Left forelimb (tissue), 1 donor: ENCODE measurements around the gene ANO4.

Source experiments
- DNase-seq: peaks from one replicate; pipeline ENCODE4 v3.0.0-alpha.2; 2018; ENCODE audit warnings: low spot score

Gene ANO4

GRCh38 chr12:100794441-100795173 lies at the start of gene ANO4:
Gene ANO4, plus strand, starts transcription at chr12:100794776. Its CDS starts 107,010 bp downstream, at chr12:100901786.
- DNase-seq = no peak

GRCh38 chr12:100745378-100746071 lies 49.1 kb upstream of the ANO4 start:
- DNase-seq = no peak

- DNase-seq = no peak
Observed at GRCh38 chr12:100752841-100753240, 41.7 kb upstream of the ANO4 start.

- no peak for DNase-seq
Observed at GRCh38 chr12:100753837-100754236, 40.7 kb upstream of the ANO4 start.

- no peak for DNase-seq
Observed at GRCh38 chr12:100755186-100755585, 39.4 kb upstream of the ANO4 start.

- DNase-seq = no peak
Observed at GRCh38 chr12:100758083-100758482, 36.5 kb upstream of the ANO4 start.

- no peak for DNase-seq
Observed at GRCh38 chr12:100767371-100767770, 27.2 kb upstream of the ANO4 start.

GRCh38 chr12:100767950-100768349 lies 26.6 kb upstream of the ANO4 start:
- DNase-seq = no peak

- no peak for DNase-seq
Observed at GRCh38 chr12:100778967-100779590, 15.5 kb upstream of the ANO4 start.

GRCh38 chr12:100789146-100789545 lies 5.4 kb upstream of the ANO4 start:
- no peak for DNase-seq

GRCh38 chr12:100789975-100790374 lies 4.6 kb upstream of the ANO4 start:
- DNase-seq = no peak

GRCh38 chr12:100790552-100790951 lies 4.0 kb upstream of the ANO4 start:
- DNase-seq = no peak

- DNase-seq = no peak
Observed at GRCh38 chr12:100793182-100793581, 1.4 kb upstream of the ANO4 start.

GRCh38 chr12:100795174-100795799 lies 711 bp downstream of the ANO4 start:
- DNase-seq = no peak

- DNase-seq = no peak
Observed at GRCh38 chr12:100795800-100796179, 1.2 kb downstream of the ANO4 start.

- DNase-seq = no peak
Observed at GRCh38 chr12:100796621-100797020, 2.0 kb downstream of the ANO4 start.

- no peak for DNase-seq
Observed at GRCh38 chr12:100797246-100797645, 2.7 kb downstream of the ANO4 start.

GRCh38 chr12:100797786-100798185 lies 3.2 kb downstream of the ANO4 start:
- DNase-seq = no peak

- no peak for DNase-seq
Observed at GRCh38 chr12:100798286-100799160, 3.9 kb downstream of the ANO4 start.

- DNase-seq = no peak
Observed at GRCh38 chr12:100799770-100800169, 5.2 kb downstream of the ANO4 start.

- DNase-seq = no peak
Observed at GRCh38 chr12:100800723-100801122, 6.1 kb downstream of the ANO4 start.

- no peak for DNase-seq
Observed at GRCh38 chr12:100801320-100801719, 6.7 kb downstream of the ANO4 start.
